Sigmoid colon (tissue), 7 donors: ENCODE measurements around the gene LRRC37B. TPM values are rescaled to one million over a fixed set of nuclear protein-coding genes. Genes with fewer than 3 reads are reported as not detected.

Experiments
- DNase-seq: peaks from one replicate; pipeline ENCODE4 v3.0.0-alpha.2; 2019
- H3K27ac ChIP-seq, 4 donors: fragments of 200-600 bp; sonication (generic); one replicate each; pipeline ENCODE4 v1.5.1; 2016 to 2019; ENCODE audit warnings: mild to moderate bottlenecking in 1 of 4
- H3K27me3 ChIP-seq, 3 donors: fragments of 200-600 bp; sonication (generic); one replicate each; pipeline ENCODE4 v1.5.1; 2019; ENCODE audit warnings: mild to moderate bottlenecking in 1 of 3
- H3K36me3 ChIP-seq, 4 donors: fragments of 200-600 bp; sonication (generic); one replicate each; pipeline ENCODE4 v1.5.1; 2016 to 2019
- H3K4me1 ChIP-seq, 4 donors: fragments of 200-600 bp; sonication (generic); one replicate each; pipeline ENCODE4 v1.5.1; 2017 to 2019
- H3K4me3 ChIP-seq, 4 donors: fragments of 200-600 bp; sonication (generic); one replicate each; pipeline ENCODE4 v1.5.1; 2017 to 2019; ENCODE audit warnings: mild to moderate bottlenecking in 2 of 4, moderate library complexity in 1 of 4
- H3K9me3 ChIP-seq, 4 donors: fragments of 200-600 bp in 3 of 4; sonication (generic) in 3 of 4; one replicate each; pipeline versions ENCODE4 v1.5.1 to v1.6.1; 2013 to 2019
- EP300 ChIP-seq, 4 donors: sonication (generic); formaldehyde crosslinking; IDR thresholded peaks; one replicate each; pipeline ENCODE4 v1.6.1; 2017; ENCODE audit warnings: antibody characterized with exemption in 4 of 4
- POLR2A ChIP-seq, 2 donors: fragments of 450-650 bp; IDR thresholded peaks; one replicate each; pipeline ENCODE4 v1.6.1; 2016; ENCODE audit warnings: antibody characterized with exemption in 2 of 2, mild to moderate bottlenecking in 2 of 2, moderate library complexity in 2 of 2
- POLR2AphosphoS5 ChIP-seq, 4 donors: sonication (generic); formaldehyde crosslinking; IDR thresholded peaks; one replicate each; pipeline ENCODE4 v1.6.1; 2017; ENCODE audit warnings: antibody characterized with exemption in 4 of 4
- WGBS, 2 donors: extraction: QIAGEN DNeasy Blood & Tissue Kit; methylation state at CpG; one replicate each; pipeline ENCODE4 v1.1.7; 2013; 5-methylcytosine and 5-hydroxymethylcytosine counted together
- intact Hi-C: fragments of 100-400 bp; cut with DNase I; formaldehyde crosslinking; loops from one replicate; pipeline ENCODE4 v1.15.1; 2023
- polyA plus RNA-seq, 3 donors: library from polyadenylated mRNA; stranded (reverse); fragments of 200-250 nt; gene quantifications; one replicate each; pipeline ENCODE4 v1.2.3, GENCODE V29; 2013
- small RNA-seq, 3 donors: library from RNA; depleted of rRNA; stranded (forward); fragments of <200 nt; gene quantifications; one replicate each; pipeline ENCODE3, GENCODE V24; 2016
- total RNA-seq, 4 donors: library from RNA; depleted of rRNA; stranded (reverse); fragments of >200 nt; gene quantifications; one replicate each; pipeline ENCODE4 v1.1.0, GENCODE V29; 2016
- TF ChIP-seq, protein P1 (sequence below), 4 experiments: fragments of 450-650 bp in 3 of 4; fragments of 200-600 bp in 1 of 4; IDR thresholded peaks; one replicate each; pipeline ENCODE4 v1.5.1; 2016 to 2019; ENCODE audit warnings: antibody characterized with exemption in 4 of 4, mild to moderate bottlenecking in 3 of 4, moderate library complexity in 2 of 4
- donor health status: healthy with polysubstance abuse.
- donor health status: Bipolar disorder and iron deficiency.
- donor health status: healthy.

LRRC37B gene
- total and polyA plus RNA-seq, 7 donors = 4.2 to 44.9 (median 14.0) TPM

DNA sequence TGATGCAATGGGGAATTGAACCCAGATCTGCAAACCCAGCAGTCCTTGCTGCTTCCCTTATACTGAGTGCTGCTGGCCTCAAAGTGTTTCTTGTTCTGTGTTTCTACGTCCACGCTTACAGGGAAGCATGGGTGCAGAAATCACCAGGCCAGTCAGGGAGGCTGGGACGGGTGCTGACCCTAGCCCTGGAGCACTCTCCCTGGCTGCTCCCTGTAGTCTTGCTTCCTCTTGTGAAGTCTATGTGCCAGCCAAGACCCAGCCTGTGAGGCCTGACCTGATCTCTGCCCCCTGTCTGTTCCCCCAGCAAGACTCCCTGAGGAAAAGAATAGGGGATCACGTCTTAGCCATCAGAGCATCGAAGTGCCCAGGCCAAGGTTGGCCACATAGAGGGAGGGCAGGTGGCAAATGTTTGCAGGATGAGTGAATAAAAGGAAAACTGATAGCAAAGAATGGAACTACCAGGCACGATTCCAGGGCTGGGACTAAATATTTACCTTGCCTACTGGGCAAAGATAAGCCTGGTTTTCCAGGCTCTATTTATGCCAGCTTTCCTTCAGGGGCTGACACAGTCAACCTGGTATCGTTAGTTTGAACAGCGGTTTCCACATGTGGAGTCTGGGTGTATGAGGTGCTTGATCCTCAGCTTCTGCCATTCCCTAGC, 93.9 kb downstream of the LRRC37B start:
- intact Hi-C loops = no loop called here
- Histone ChIP-seq H3K27me3 (no peaks in the 10 kb centered on the region), H3K36me3 (no peaks in the 10 kb centered on the region), H3K4me1 (no peaks in the 10 kb centered on the region), H3K4me3 (no peak overlapping the region), H3K9me3 (no peaks in the 10 kb centered on the region), H3K27ac (no peak overlapping the region)
- TF ChIP-seq POLR2A (IDR thresholded peaks at IDR 0.05) = no peak
- DNase-seq = no peak
- WGBS, 2 donors = 18 to 69% methylated on average over 8 of the region's 8 CpGs

DNA sequence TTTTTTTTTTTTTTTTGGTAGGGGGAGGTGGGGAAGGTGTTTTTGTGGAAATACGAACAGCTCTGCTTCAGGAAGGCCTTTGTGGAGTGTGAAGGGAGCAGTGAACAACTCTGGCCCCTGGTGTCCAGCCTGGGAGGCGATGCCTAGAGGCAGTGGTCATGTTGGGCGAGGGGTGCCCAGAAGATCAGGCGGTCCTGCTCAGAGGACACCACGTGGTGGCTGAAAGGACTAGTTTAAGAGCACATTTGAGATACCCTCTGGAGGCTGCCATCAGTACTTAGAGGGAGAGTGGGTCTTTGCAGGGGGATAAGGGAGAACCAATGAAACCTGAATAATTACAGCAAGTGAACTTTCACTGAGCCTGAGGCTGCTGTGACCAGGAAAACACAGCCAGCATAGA, 95.0 kb downstream of the LRRC37B start:
- 83 to 93% methylated on average over 5 of the region's 5 CpGs for WGBS, 2 donors
- H3K36me3 ChIP-seq = no peaks in the 10 kb centered on the region
- DNase-seq = no peak
- no peak overlapping the region for H3K27ac ChIP-seq
- H3K27me3 ChIP-seq = no peaks in the 10 kb centered on the region
- intact Hi-C loops = no loop called here
- H3K4me1 ChIP-seq = no peaks in the 10 kb centered on the region
- no peaks in the 10 kb centered on the region for H3K9me3 ChIP-seq
- no peak overlapping the region for H3K4me3 ChIP-seq
- TF ChIP-seq POLR2AphosphoS5 (IDR thresholded peaks at IDR 0.05) (no peak), POLR2A (IDR thresholded peaks at IDR 0.05) (no peak), EP300 (IDR thresholded peaks at IDR 0.05) (no peak)
- TF ChIP-seq, protein P1, sequence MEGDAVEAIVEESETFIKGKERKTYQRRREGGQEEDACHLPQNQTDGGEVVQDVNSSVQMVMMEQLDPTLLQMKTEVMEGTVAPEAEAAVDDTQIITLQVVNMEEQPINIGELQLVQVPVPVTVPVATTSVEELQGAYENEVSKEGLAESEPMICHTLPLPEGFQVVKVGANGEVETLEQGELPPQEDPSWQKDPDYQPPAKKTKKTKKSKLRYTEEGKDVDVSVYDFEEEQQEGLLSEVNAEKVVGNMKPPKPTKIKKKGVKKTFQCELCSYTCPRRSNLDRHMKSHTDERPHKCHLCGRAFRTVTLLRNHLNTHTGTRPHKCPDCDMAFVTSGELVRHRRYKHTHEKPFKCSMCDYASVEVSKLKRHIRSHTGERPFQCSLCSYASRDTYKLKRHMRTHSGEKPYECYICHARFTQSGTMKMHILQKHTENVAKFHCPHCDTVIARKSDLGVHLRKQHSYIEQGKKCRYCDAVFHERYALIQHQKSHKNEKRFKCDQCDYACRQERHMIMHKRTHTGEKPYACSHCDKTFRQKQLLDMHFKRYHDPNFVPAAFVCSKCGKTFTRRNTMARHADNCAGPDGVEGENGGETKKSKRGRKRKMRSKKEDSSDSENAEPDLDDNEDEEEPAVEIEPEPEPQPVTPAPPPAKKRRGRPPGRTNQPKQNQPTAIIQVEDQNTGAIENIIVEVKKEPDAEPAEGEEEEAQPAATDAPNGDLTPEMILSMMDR (IDR thresholded peaks at IDR 0.05) = no peak

DNA sequence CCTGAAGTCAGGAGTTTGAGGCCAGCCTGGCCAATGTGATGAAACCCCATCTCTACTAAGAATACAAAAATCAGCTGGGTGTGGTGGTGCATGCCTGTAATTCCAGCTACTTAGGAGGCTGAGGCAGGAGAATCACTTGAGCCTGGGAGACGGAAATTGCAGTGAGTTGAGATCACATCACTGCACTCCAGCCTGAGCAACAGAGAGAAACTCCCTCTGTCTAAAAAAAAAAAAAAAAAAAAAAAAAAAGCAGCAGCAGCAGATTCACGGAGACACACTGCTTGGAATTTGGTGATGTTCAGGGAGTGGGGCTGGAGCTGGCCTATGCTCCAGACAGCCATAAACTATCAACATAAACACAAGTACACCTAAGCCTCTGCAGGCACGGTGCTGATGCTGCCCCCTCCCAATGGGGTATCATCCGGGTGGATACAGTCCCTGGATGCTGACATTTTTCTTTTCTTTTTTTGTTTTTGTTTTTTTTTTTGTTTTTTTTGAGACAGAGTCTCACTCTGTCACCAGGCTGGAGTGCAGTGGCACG, 95.5 kb downstream of the LRRC37B start:
- TF ChIP-seq EP300 (IDR thresholded peaks at IDR 0.05) (no peak), POLR2AphosphoS5 (IDR thresholded peaks at IDR 0.05) (no peak), POLR2A (IDR thresholded peaks at IDR 0.05) (no peak)
- TF ChIP-seq, protein P1 (IDR thresholded peaks at IDR 0.05) = no peak
- Histone ChIP-seq H3K9me3 (no peaks in the 10 kb centered on the region), H3K27me3 (no peaks in the 10 kb centered on the region), H3K4me1 (no peaks in the 10 kb centered on the region), H3K36me3 (no peaks in the 10 kb centered on the region), H3K27ac (no peak overlapping the region), H3K4me3 (no peak overlapping the region)
- no peak for DNase-seq
- WGBS, 2 donors = 56 to 77% methylated on average over 5 of the region's 5 CpGs
- intact Hi-C loops = no loop called here

Small RNAs within 50 kb of the gene (small RNA-seq; reads per million reads assigned to genes)
- gene AC090616.4 (0 reads per million in 3 donors), gene RNA5SP437 (0 reads per million in 3 donors)

Other genes starting within 250 kb of the LRRC37B start
- 100 to 1,000 TPM; 135 to 216 (median 170) TPM for gene COPRS, start 148.1 kb upstream of the LRRC37B start, total RNA-seq
- 10 to 100 TPM; 29.4 to 47.4 (median 31.7) TPM for gene COPRS, start 148.1 kb upstream of the LRRC37B start, polyA plus RNA-seq
- 10 to 100 TPM; 22.1 to 29.7 (median 25.2) TPM for gene UTP6, start 105.7 kb upstream of the LRRC37B start, total RNA-seq
- gene UTP6, start 105.7 kb upstream of the LRRC37B start, polyA plus RNA-seq = 10 to 100 TPM; 11.8 to 46.4 (median 19.8) TPM
- 10 to 100 TPM; 21.2 to 26.3 (median 24.7) TPM for gene SUZ12, start 70.4 kb upstream of the LRRC37B start, total RNA-seq
- gene SUZ12, start 70.4 kb upstream of the LRRC37B start, polyA plus RNA-seq = 10 to 100 TPM in 2 of 3 donors, 1 to 10 TPM in 1; 9.6 to 13.9 (median 13.2) TPM
- gene RHOT1, start 135.1 kb downstream of the LRRC37B start, total RNA-seq = 10 to 100 TPM; 48.9 to 71.5 (median 58.0) TPM
- gene RHOT1, start 135.1 kb downstream of the LRRC37B start, polyA plus RNA-seq = 10 to 100 TPM; 17.0 to 33.6 (median 22.0) TPM